BLaER1 treated with 17β-estradiol and CSF1 and Interleukin-3, amounts not matched to agents 10 nM and 100 nM (cell line): ENCODE measurements around the gene WT1.

Source experiments
- H3K27ac ChIP-seq, 11 experiments: shearing (Covaris generic); formaldehyde crosslinking; 2 replicates each; pipeline ENCODE4 v1.8.1; 2022
- H3K27me3 ChIP-seq, 11 experiments: shearing (Covaris generic); formaldehyde crosslinking; 2 replicates each; pipeline ENCODE4 v1.8.1; 2022
- H3K36me3 ChIP-seq, 11 experiments: shearing (Covaris generic); formaldehyde crosslinking; 2 replicates each; pipeline ENCODE4 v1.8.1; 2022
- H3K4me1 ChIP-seq, 10 experiments: shearing (Covaris generic); formaldehyde crosslinking; 2 replicates each; pipeline ENCODE4 v1.8.1; 2022
- H3K4me2 ChIP-seq, 11 experiments: shearing (Covaris generic); formaldehyde crosslinking; 2 replicates each; pipeline ENCODE4 v1.8.1; 2022
- H3K4me3 ChIP-seq, 10 experiments: shearing (Covaris generic); formaldehyde crosslinking; 2 replicates each; pipeline ENCODE4 v1.8.1; 2022
- H3K9ac ChIP-seq, 11 experiments: shearing (Covaris generic); formaldehyde crosslinking; 2 replicates each; pipeline ENCODE4 v1.8.1; 2022
- H3K9me3 ChIP-seq, 11 experiments: shearing (Covaris generic); formaldehyde crosslinking; replicated peaks in 1 of 11; 2 replicates each; pipeline ENCODE4 v1.8.1; 2022
- H4K20me1 ChIP-seq, 11 experiments: shearing (Covaris generic); formaldehyde crosslinking; 2 replicates each; pipeline ENCODE4 v1.8.1; 2022
- Cebpa-rat ChIP-seq, 11 experiments: shearing (Covaris generic); IDR thresholded peaks; 2 replicates each; pipeline ENCODE4 v1.8.1; 2022

WT1 gene

GRCh38 chr11:32462011-32462690 is 26.8 kb upstream of the WT1 start:
- TF ChIP-seq Cebpa-rat (IDR thresholded peaks at IDR 0.05) = no peak
- no peaks in the 10 kb centered on the region for H3K36me3 ChIP-seq
- no peak overlapping the region for H3K4me2 ChIP-seq

GRCh38 chr11:32456864-32457263 is 21.5 kb upstream of the WT1 start:
- no peak overlapping the region for H3K4me2 ChIP-seq
- no peak overlapping the region for H3K4me3 ChIP-seq
- no peak for TF ChIP-seq Cebpa-rat (IDR thresholded peaks at IDR 0.05)
- H3K9me3 ChIP-seq = no peaks in the 10 kb centered on the region
- no peak overlapping the region for H3K9ac ChIP-seq
- H3K4me1 ChIP-seq = no peaks in the 10 kb centered on the region
- no peaks in the 10 kb centered on the region for H4K20me1 ChIP-seq
- no peaks in the 10 kb centered on the region for H3K27me3 ChIP-seq
- no peaks in the 10 kb centered on the region for H3K36me3 ChIP-seq
- H3K27ac ChIP-seq = no peak overlapping the region

More at GRCh38 chr11:32462011-32462690, 26.8 kb upstream of the WT1 start:
- H3K27me3 ChIP-seq = no peaks in the 10 kb centered on the region
- H4K20me1 ChIP-seq = no peaks in the 10 kb centered on the region
- H3K9me3 ChIP-seq = no peaks in the 10 kb centered on the region
- no peaks in the 10 kb centered on the region for H3K4me1 ChIP-seq
- no peak overlapping the region for H3K4me3 ChIP-seq
- no peak overlapping the region for H3K27ac ChIP-seq
- no peak overlapping the region for H3K9ac ChIP-seq

DNA sequence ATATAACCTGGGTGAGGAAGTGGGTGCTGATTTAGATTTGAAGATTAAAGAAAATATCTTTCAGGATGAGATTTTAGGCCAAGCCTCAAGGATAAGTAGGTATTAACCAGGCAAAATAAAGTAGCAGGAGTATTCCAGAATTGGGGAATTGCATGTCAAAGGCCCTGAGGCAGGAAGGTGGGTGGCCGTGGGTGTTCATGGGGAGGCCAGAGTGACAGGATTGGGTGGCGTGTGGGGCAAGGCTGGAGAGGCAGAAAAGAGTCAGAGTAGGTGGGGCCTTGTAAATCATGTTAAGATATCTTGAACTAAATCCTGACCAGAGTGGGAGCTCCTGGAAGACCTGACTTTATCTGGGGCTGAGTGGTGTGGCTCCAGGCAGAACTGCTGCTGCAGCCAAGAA is 19.7 kb upstream of the WT1 start:
- TF ChIP-seq Cebpa-rat (IDR thresholded peaks at IDR 0.05) = no peak
- H3K27me3 ChIP-seq = no peaks in the 10 kb centered on the region
- H3K4me1 ChIP-seq = no peaks in the 10 kb centered on the region
- H3K4me3 ChIP-seq = no peak overlapping the region
- no peaks in the 10 kb centered on the region for H4K20me1 ChIP-seq
- no peaks in the 10 kb centered on the region for H3K9me3 ChIP-seq
- no peak overlapping the region for H3K9ac ChIP-seq
- no peak overlapping the region for H3K4me2 ChIP-seq
- H3K27ac ChIP-seq = no peak overlapping the region
- H3K36me3 ChIP-seq = no peaks in the 10 kb centered on the region

DNA sequence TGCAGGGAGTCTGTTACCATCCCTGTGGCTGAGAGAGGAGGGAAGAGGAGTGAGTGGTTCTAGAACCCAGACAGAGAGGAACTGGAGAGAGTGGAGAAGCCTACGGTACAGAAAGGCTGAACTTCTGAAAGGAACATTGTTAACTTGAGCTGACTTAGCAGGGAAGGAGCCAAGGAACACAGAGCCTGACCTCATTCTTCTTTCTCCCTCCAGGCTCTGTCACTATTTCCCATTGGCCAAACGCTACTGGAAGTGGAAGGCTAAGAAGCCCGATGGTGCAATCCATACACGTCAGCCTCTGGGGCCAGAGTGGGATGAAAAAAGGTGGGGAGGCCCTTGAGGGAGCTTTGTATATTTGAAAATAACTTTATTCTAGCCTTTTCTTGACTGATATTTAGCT is 16.5 kb upstream of the WT1 start:
- Histone ChIP-seq H3K4me1 (no peaks in the 10 kb centered on the region), H3K4me3 (no peak overlapping the region), H3K9me3 (no peaks in the 10 kb centered on the region), H3K4me2 (no peak overlapping the region), H4K20me1 (no peaks in the 10 kb centered on the region), H3K36me3 (no peaks in the 10 kb centered on the region), H3K9ac (no peak overlapping the region), H3K27me3 (no peaks in the 10 kb centered on the region), H3K27ac (no peak overlapping the region)
- TF ChIP-seq Cebpa-rat (IDR thresholded peaks at IDR 0.05) = no peak

DNA sequence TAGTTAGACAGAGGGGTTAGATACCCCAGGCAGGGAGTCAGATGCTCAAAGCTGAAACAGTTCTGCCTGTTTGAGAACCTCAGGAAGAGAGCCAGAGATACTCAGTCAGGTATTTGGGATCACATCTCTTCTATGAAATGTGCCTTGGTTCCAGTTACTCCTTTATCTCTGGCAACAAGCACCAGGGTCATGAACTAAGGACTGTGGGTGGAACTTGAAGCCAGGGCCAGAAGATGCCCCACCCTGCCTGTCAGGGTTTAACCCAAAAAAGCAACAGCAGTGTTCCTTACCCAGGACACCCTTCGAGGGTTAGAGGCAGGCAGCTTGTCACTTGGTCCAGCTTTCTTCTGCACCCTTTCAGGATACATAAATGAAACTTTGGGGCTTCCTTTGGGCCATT is 15.0 kb upstream of the WT1 start:
- Histone ChIP-seq H3K9ac (no peak overlapping the region), H3K9me3 (no peaks in the 10 kb centered on the region), H3K4me3 (no peak overlapping the region), H3K27ac (no peak overlapping the region), H3K4me2 (no peak overlapping the region), H3K4me1 (no peaks in the 10 kb centered on the region), H3K36me3 (no peaks in the 10 kb centered on the region), H4K20me1 (no peaks in the 10 kb centered on the region), H3K27me3 (no peaks in the 10 kb centered on the region)
- no peak for TF ChIP-seq Cebpa-rat (IDR thresholded peaks at IDR 0.05)

- Histone ChIP-seq H3K4me2 (no peak overlapping the region), H3K4me1 (peaks cover 0 to 6% (median 4%) of the 10 kb centered on the region in 10 experiments; a peak in 13 of 20 replicates), H3K27me3 (peaks cover 0 to 7% (median under 1%) of the 10 kb centered on the region in 11 experiments; a peak in 6 of 22 replicates), H3K9ac (no peak overlapping the region), H3K27ac (no peak overlapping the region), H3K36me3 (no peaks in the 10 kb centered on the region), H3K4me3 (no peak overlapping the region), H4K20me1 (no peaks in the 10 kb centered on the region), H3K9me3 (peaks cover 0 to 4% (median 0%) of the 10 kb centered on the region in 11 experiments; a peak in 1 of 22 replicates)
- TF ChIP-seq Cebpa-rat (IDR thresholded peaks at IDR 0.05) = no peak
Observed at GRCh38 chr11:32448232-32448631, 12.9 kb upstream of the WT1 start.

- Histone ChIP-seq H3K36me3 (no peaks in the 10 kb centered on the region), H3K4me1 (peaks cover 0 to 9% (median 7%) of the 10 kb centered on the region in 10 experiments; a peak in 13 of 20 replicates), H4K20me1 (no peaks in the 10 kb centered on the region), H3K9me3 (peaks cover 0 to 4% (median 0%) of the 10 kb centered on the region in 11 experiments; a peak in 1 of 22 replicates), H3K27me3 (peaks cover 6 to 17% (median 10%) of the 10 kb centered on the region in 11 experiments), H3K9ac (no peak overlapping the region), H3K4me2 (no peak overlapping the region), H3K27ac (no peak overlapping the region), H3K4me3 (no peak overlapping the region)
- TF ChIP-seq Cebpa-rat (IDR thresholded peaks at IDR 0.05) = no peak
Observed at GRCh38 chr11:32447252-32447651, 11.9 kb upstream of the WT1 start.

- Histone ChIP-seq H4K20me1 (peaks cover 0 to under 1% (median 0%) of the 10 kb centered on the region in 11 experiments; a peak in 2 of 22 replicates), H3K4me2 (no peak overlapping the region), H3K9ac (no peak overlapping the region), H3K36me3 (no peaks in the 10 kb centered on the region), H3K4me1 (peaks cover 0 to 9% (median 7%) of the 10 kb centered on the region in 10 experiments; a peak in 13 of 20 replicates), H3K27ac (no peak overlapping the region), H3K4me3 (no peak overlapping the region), H3K27me3 (peaks cover 16 to 27% (median 21%) of the 10 kb centered on the region in 11 experiments), H3K9me3 (peaks cover 0 to 4% (median 0%) of the 10 kb centered on the region in 11 experiments; a peak in 1 of 22 replicates)
- TF ChIP-seq Cebpa-rat (IDR thresholded peaks at IDR 0.05) = no peak
Observed at GRCh38 chr11:32446227-32446626, 10.9 kb upstream of the WT1 start.

GRCh38 chr11:32444186-32444585 is 8.8 kb upstream of the WT1 start:
- peaks cover 37 to 47% (median 41%) of the 10 kb centered on the region in 11 experiments for H3K27me3 ChIP-seq
- TF ChIP-seq Cebpa-rat (IDR thresholded peaks at IDR 0.05) = no peak
- no peak overlapping the region for H3K4me2 ChIP-seq
- H3K36me3 ChIP-seq = no peaks in the 10 kb centered on the region
- no peak overlapping the region for H3K4me3 ChIP-seq
- no peak overlapping the region for H3K9ac ChIP-seq
- H3K9me3 ChIP-seq = peaks cover 0 to 4% (median 0%) of the 10 kb centered on the region in 11 experiments; a peak in 1 of 22 replicates
- H4K20me1 ChIP-seq = peaks cover 0 to 14% (median 6%) of the 10 kb centered on the region in 11 experiments; a peak in 14 of 22 replicates
- no peak overlapping the region for H3K27ac ChIP-seq
- H3K4me1 ChIP-seq = peaks cover under 1 to 10% (median 8%) of the 10 kb centered on the region in 10 experiments; a peak in 17 of 20 replicates

DNA sequence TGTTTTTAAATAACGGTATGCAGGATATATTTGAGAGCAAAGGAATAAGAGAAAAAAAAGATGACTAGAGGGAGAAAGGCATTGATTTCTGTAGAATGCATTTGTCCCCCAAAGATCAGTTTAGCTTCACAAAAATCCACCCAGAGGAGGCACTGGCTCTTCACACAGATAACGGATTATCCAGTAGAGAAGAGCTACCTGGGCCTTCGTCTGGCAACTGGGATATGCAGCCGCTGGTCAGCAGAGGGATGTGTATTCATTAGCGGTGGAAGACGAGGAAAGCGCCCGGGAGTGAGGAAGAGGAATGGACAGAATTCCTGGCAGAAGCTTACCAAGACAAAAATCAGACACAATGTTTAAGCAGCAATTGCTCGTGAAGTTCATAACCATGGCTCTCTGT is 5.6 kb upstream of the WT1 start:
- no peak overlapping the region for H3K4me2 ChIP-seq
- H3K36me3 ChIP-seq = no peaks in the 10 kb centered on the region
- H3K4me3 ChIP-seq = no peak overlapping the region
- no peak overlapping the region for H3K9ac ChIP-seq
- peaks cover 30 to 41% (median 36%) of the 10 kb centered on the region in 10 experiments for H3K4me1 ChIP-seq
- H3K27me3 ChIP-seq = peaks cover 69 to 80% (median 74%) of the 10 kb centered on the region in 11 experiments
- no peak for TF ChIP-seq Cebpa-rat (IDR thresholded peaks at IDR 0.05)
- peaks cover 0 to 20% (median 12%) of the 10 kb centered on the region in 11 experiments; a peak in 12 of 22 replicates for H3K9me3 ChIP-seq
- peaks cover 0 to 47% (median 34%) of the 10 kb centered on the region in 11 experiments; a peak in 18 of 22 replicates for H4K20me1 ChIP-seq
- no peak overlapping the region for H3K27ac ChIP-seq
